Measurements from ENCODE around the gene MRPL53.
"Not testable (repeated sequence)": the region's sequence is repeated elsewhere in the genome, so short reads cannot be mapped to it uniquely, and the experiment has no call there.

MRPL53 gene

GRCh38 chr2:74481431-74481830 lies 9.0 kb upstream of the MRPL53 start:
- no peak for DNase-seq

GRCh38 chr2:74474899-74475298 lies 2.4 kb upstream of the MRPL53 start:
- DNase-seq = no peak

GRCh38 chr2:74474481-74474880 lies 2.0 kb upstream of the MRPL53 start:
- DNase-seq = no peak

- DNase-seq = no peak
Observed at GRCh38 chr2:74472945-74473258, 422 bp upstream of the MRPL53 start.

GRCh38 chr2:74471332-74472065 lies 981 bp downstream of the MRPL53 start:
- no peak for DNase-seq

- DNase-seq = not testable (repeated sequence)
Observed at GRCh38 chr2:74470742-74471141, 1.7 kb downstream of the MRPL53 start.

- no peak for DNase-seq
Observed at GRCh38 chr2:74464406-74464805, 8.1 kb downstream of the MRPL53 start.

- DNase-seq = no peak
Observed at GRCh38 chr2:74462786-74463105, 9.7 kb downstream of the MRPL53 start.

- DNase-seq = no peak
Observed at GRCh38 chr2:74462054-74462785, 10.3 kb downstream of the MRPL53 start.

- no peak for DNase-seq
Observed at GRCh38 chr2:74461187-74462053, 11.1 kb downstream of the MRPL53 start.

GRCh38 chr2:74460187-74460586 lies 12.3 kb downstream of the MRPL53 start:
- not testable (repeated sequence) for DNase-seq

- DNase-seq = not testable (repeated sequence)
Observed at GRCh38 chr2:74459503-74460118, 12.9 kb downstream of the MRPL53 start.

GRCh38 chr2:74458938-74459363 lies 13.5 kb downstream of the MRPL53 start:
- DNase-seq = no peak

- DNase-seq = peak; percentile 100
Observed at GRCh38 chr2:74458132-74458937, 14.1 kb downstream of the MRPL53 start, which contains the start of gene WBP1. TSS of gene WBP1 (plus strand) at chr2:74458438. CDS start at chr2:74458603, 165 bp downstream.

- peak; percentile 86 for DNase-seq
Observed at GRCh38 chr2:74457549-74458131, 14.8 kb downstream of the MRPL53 start.

- no peak for DNase-seq
Observed at GRCh38 chr2:74457129-74457548, 15.3 kb downstream of the MRPL53 start.

GRCh38 chr2:74454654-74455511 lies 17.6 kb downstream of the MRPL53 start, which contains the start of gene INO80B:
TSS of gene INO80B (plus strand) at chr2:74455087. CDS start at chr2:74455117, 30 bp downstream.
- peak; percentile 99 for DNase-seq

GRCh38 chr2:74450570-74451190 lies 21.8 kb downstream of the MRPL53 start:
- no peak for DNase-seq

GRCh38 chr2:74448771-74449170 lies 23.7 kb downstream of the MRPL53 start:
- DNase-seq = no peak
